Ishikawa (cell line): ENCODE data around the gene ABCA2.

Source experiments
- CEBPB ChIP-seq: IDR thresholded peaks from 2 replicates; pipeline ENCODE4 v1.6.1; 2012
- CREB1 ChIP-seq: IDR thresholded peaks from 2 replicates; pipeline ENCODE4 v1.6.1; 2012; ENCODE audit warnings: low read depth
- EGR1 ChIP-seq: IDR thresholded peaks from 2 replicates; pipeline ENCODE4 v1.6.1; 2012
- EP300 ChIP-seq: IDR thresholded peaks from 2 replicates; pipeline ENCODE4 v1.6.1; 2012; ENCODE audit warnings: borderline replicate concordance
- FOXM1 ChIP-seq: IDR thresholded peaks from 2 replicates; pipeline ENCODE4 v1.6.1; 2012; ENCODE audit warnings: low read depth, borderline replicate concordance
- MAX ChIP-seq: IDR thresholded peaks from 2 replicates; pipeline ENCODE4 v1.6.1; 2012
- NFIC ChIP-seq: IDR thresholded peaks from 2 replicates; pipeline ENCODE4 v1.6.1; 2012
- RAD21 ChIP-seq: IDR thresholded peaks from 2 replicates; pipeline ENCODE4 v1.6.1; 2012; ENCODE audit warnings: low read depth
- TAF1 ChIP-seq: IDR thresholded peaks from 2 replicates; pipeline ENCODE4 v1.6.1; 2012; ENCODE audit warnings: low read depth, mild to moderate bottlenecking
- TCF12 ChIP-seq: IDR thresholded peaks from 2 replicates; pipeline ENCODE4 v1.6.1; 2012; ENCODE audit warnings: low read depth
- TEAD4 ChIP-seq: IDR thresholded peaks from 2 replicates; pipeline ENCODE4 v1.6.1; 2012
- USF1 ChIP-seq: IDR thresholded peaks from 2 replicates; pipeline ENCODE4 v1.6.1; 2012
- YY1 ChIP-seq: IDR thresholded peaks from 2 replicates; pipeline ENCODE4 v1.6.1; 2012; ENCODE audit warnings: low read depth
- ZBTB7A ChIP-seq: IDR thresholded peaks from 2 replicates; pipeline ENCODE4 v1.6.1; 2012; ENCODE audit warnings: low read depth
- TF ChIP-seq, protein P1 (sequence below): IDR thresholded peaks from 2 replicates; pipeline ENCODE4 v1.6.1; 2012; ENCODE audit warnings: low read depth, mild to moderate bottlenecking

ABCA2 gene

GRCh38 chr9:137011907-137012675 lies 15.9 kb downstream of the ABCA2 start:
- TF ChIP-seq EP300 (no peak), FOXM1 (no peak), CEBPB (no peak), TAF1 (no peak), EGR1 (no peak), NFIC (no peak), YY1 (no peak), RAD21 (no peak), ZBTB7A (no peak), CREB1 (no peak), TCF12 (no peak), TEAD4 (no peak)
- TF ChIP-seq, protein P1, sequence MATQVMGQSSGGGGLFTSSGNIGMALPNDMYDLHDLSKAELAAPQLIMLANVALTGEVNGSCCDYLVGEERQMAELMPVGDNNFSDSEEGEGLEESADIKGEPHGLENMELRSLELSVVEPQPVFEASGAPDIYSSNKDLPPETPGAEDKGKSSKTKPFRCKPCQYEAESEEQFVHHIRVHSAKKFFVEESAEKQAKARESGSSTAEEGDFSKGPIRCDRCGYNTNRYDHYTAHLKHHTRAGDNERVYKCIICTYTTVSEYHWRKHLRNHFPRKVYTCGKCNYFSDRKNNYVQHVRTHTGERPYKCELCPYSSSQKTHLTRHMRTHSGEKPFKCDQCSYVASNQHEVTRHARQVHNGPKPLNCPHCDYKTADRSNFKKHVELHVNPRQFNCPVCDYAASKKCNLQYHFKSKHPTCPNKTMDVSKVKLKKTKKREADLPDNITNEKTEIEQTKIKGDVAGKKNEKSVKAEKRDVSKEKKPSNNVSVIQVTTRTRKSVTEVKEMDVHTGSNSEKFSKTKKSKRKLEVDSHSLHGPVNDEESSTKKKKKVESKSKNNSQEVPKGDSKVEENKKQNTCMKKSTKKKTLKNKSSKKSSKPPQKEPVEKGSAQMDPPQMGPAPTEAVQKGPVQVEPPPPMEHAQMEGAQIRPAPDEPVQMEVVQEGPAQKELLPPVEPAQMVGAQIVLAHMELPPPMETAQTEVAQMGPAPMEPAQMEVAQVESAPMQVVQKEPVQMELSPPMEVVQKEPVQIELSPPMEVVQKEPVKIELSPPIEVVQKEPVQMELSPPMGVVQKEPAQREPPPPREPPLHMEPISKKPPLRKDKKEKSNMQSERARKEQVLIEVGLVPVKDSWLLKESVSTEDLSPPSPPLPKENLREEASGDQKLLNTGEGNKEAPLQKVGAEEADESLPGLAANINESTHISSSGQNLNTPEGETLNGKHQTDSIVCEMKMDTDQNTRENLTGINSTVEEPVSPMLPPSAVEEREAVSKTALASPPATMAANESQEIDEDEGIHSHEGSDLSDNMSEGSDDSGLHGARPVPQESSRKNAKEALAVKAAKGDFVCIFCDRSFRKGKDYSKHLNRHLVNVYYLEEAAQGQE, result no peak

- TF ChIP-seq EGR1 (no peak), USF1 (no peak), CEBPB (no peak), TCF12 (no peak), NFIC (no peak), MAX (no peak), EP300 (no peak), YY1 (no peak)
These were observed 16.9 kb downstream of the ABCA2 start for GRCh38 chr9:137011156-137011555.

DNA sequence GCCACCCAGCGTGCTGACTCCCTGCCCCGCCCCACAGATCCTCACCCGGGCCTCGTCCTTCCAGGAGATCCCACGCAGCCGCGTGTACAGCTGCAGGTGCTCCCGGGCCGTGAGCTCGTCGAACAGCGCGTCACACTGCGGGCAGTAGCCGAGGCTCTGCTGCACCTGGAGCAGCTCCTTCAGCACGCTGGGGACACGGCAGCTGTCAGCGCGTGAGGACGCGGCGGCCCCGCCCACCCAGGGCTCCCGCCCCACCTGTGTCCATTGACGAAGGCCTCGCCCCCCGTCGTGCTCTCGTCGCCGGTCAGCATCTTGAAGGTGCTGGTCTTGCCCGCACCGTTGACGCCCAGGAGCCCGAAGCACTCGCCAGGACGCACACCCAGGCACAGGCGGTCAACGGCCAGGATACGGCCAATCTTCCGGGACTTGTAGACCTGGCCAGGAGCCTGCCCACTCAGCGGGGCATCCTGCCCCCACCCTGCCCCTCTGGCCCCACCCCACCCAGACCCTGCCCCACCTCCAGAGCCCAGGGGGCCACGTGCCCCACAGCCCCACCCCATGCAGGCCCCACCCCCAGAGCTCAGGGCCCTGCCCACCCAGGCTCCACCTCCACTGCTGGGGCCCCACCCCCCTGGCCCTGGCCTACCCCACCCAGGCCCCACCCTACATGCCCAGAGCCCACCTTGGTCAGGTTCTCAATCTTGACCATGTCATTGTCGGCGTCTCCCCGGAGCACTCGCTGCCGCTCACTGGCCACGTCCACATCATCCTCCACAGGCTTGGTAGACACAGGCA lies 17.9 kb downstream of the ABCA2 start:
- no peak for TF ChIP-seq TAF1
- TF ChIP-seq USF1, result no peak
- TF ChIP-seq TCF12, result no peak
- TF ChIP-seq TEAD4, result no peak
- TF ChIP-seq RAD21, result no peak
- no peak for TF ChIP-seq YY1
- no peak for TF ChIP-seq EGR1
- no peak for TF ChIP-seq ZBTB7A
- TF ChIP-seq CREB1, result no peak
- no peak for TF ChIP-seq CEBPB
- TF ChIP-seq, protein P1, result no peak
- no peak for TF ChIP-seq MAX
- no peak for TF ChIP-seq NFIC
- no peak for TF ChIP-seq FOXM1
- no peak for TF ChIP-seq EP300

DNA sequence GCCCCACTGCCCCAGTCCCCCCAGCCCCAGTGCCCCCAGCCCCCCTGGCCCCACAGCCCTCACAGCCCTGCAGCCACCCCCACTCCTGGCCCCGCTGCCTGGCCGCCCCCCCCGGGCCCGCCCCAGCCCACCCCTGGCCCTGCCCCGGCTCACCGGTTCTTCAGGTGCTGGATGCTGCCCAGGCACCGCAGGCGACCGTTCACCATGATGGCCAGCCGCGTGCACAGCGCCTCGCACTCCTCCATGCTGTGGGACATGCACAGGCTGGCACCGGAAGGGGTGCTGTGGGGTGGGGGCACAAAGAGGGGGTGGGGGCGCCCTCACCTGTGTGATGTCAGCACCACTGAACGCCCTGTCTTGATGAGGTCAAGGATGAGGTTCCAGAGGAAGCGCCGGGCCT lies 18.8 kb downstream of the ABCA2 start:
- TF ChIP-seq USF1, result no peak
- no peak for TF ChIP-seq EP300
- TF ChIP-seq MAX, result no peak
- TF ChIP-seq RAD21, result no peak
- no peak for TF ChIP-seq FOXM1
- TF ChIP-seq ZBTB7A, result no peak
- no peak for TF ChIP-seq EGR1
- no peak for TF ChIP-seq CREB1
- TF ChIP-seq, protein P1, result no peak
- no peak for TF ChIP-seq TAF1
- no peak for TF ChIP-seq CEBPB
- no peak for TF ChIP-seq NFIC
- TF ChIP-seq YY1, result no peak
- no peak for TF ChIP-seq TCF12
